SJCRH30 (cell line): ENCODE measurements around the gene TC2N. TPM values are rescaled to one million over a fixed set of nuclear protein-coding genes. Genes with fewer than 3 reads are reported as not detected.

Experiments
- DNase-seq, 2 experiments: peaks; one replicate each; pipeline ENCODE4 v3.0.0-alpha.2; 2015 to 2020
- H3K27ac ChIP-seq: fragments of 250-450 bp; sonication (Bioruptor Pico); 2 replicates; pipeline ENCODE4 v1.5.1; 2020; ENCODE audit warnings: mild to moderate bottlenecking, moderate library complexity
- H3K27me3 ChIP-seq: fragments of 250-450 bp; sonication (Bioruptor Pico); 2 replicates; pipeline ENCODE4 v1.5.1; 2020; ENCODE audit warnings: mild to moderate bottlenecking, moderate library complexity
- H3K36me3 ChIP-seq: fragments of 250-450 bp; sonication (Bioruptor Pico); 2 replicates; pipeline ENCODE4 v1.5.1; 2020; ENCODE audit warnings: mild to moderate bottlenecking, moderate library complexity
- H3K4me1 ChIP-seq: fragments of 250-450 bp; sonication (Bioruptor Pico); 2 replicates; pipeline ENCODE4 v1.5.1; 2020; ENCODE audit warnings: mild to moderate bottlenecking, moderate library complexity
- H3K4me3 ChIP-seq: fragments of 250-450 bp; sonication (Bioruptor Pico); 2 replicates; pipeline ENCODE4 v1.5.1; 2020; ENCODE audit warnings: mild to moderate bottlenecking, moderate library complexity
- H3K9me3 ChIP-seq: fragments of 250-450 bp; sonication (Bioruptor Pico); replicated peaks from 2 replicates; pipeline ENCODE4 v1.5.1; 2020; ENCODE audit warnings: mild to moderate bottlenecking, moderate library complexity
- total RNA-seq: library from RNA; depleted of rRNA; stranded (reverse); fragments of >200 nt; shearing (Covaris generic); gene quantifications from 2 replicates; pipeline ENCODE4 v1.2.3, GENCODE V29; 2014

The TC2N gene
- total RNA-seq, 1 experiment from 2014 or later: 0.26 TPM

- H3K27ac ChIP-seq: no peak overlapping the region
- no peaks in the 10 kb centered on the region for H3K4me1 ChIP-seq
- H3K36me3 ChIP-seq: no peaks in the 10 kb centered on the region
- no peaks in the 10 kb centered on the region for H3K27me3 ChIP-seq
- no peak for DNase-seq
- H3K9me3 ChIP-seq: no peaks in the 10 kb centered on the region
- no peak overlapping the region for H3K4me3 ChIP-seq
Observed at GRCh38 chr14:91843437-91843836, 23.9 kb downstream of the TC2N start.

- no peaks in the 10 kb centered on the region for H3K4me1 ChIP-seq
- H3K36me3 ChIP-seq: no peaks in the 10 kb centered on the region
- no peak for DNase-seq
- no peaks in the 10 kb centered on the region for H3K27me3 ChIP-seq
- no peaks in the 10 kb centered on the region for H3K9me3 ChIP-seq
- no peak overlapping the region for H3K4me3 ChIP-seq
- no peak overlapping the region for H3K27ac ChIP-seq
Observed at GRCh38 chr14:91841065-91841464, 26.3 kb downstream of the TC2N start.

GRCh38 chr14:91839749-91840148, 27.6 kb downstream of the TC2N start:
- H3K27ac ChIP-seq: no peak overlapping the region
- peaks cover 4% of the 10 kb centered on the region; the same call in 1 of the 2 replicates for H3K27me3 ChIP-seq
- H3K9me3 ChIP-seq: no peaks in the 10 kb centered on the region
- no peak for DNase-seq
- no peaks in the 10 kb centered on the region for H3K4me1 ChIP-seq
- no peaks in the 10 kb centered on the region for H3K36me3 ChIP-seq
- H3K4me3 ChIP-seq: no peak overlapping the region

GRCh38 chr14:91837076-91837475, 30.3 kb downstream of the TC2N start:
- Histone ChIP-seq H3K4me1 (no peaks in the 10 kb centered on the region), H3K4me3 (no peak overlapping the region), H3K27ac (no peak overlapping the region), H3K36me3 (no peaks in the 10 kb centered on the region), H3K9me3 (no peaks in the 10 kb centered on the region), H3K27me3 (peaks cover 9% of the 10 kb centered on the region; the same call in 1 of the 2 replicates)
- DNase-seq: no peak

GRCh38 chr14:91835920-91836843, 31.2 kb downstream of the TC2N start:
- Histone ChIP-seq H3K36me3 (no peaks in the 10 kb centered on the region), H3K4me3 (no peak overlapping the region), H3K27ac (no peak overlapping the region), H3K4me1 (no peaks in the 10 kb centered on the region), H3K9me3 (no peaks in the 10 kb centered on the region), H3K27me3 (peaks cover 9% of the 10 kb centered on the region; the same call in 1 of the 2 replicates)
- no peak for DNase-seq

- Histone ChIP-seq H3K4me3 (no peak overlapping the region), H3K9me3 (no peaks in the 10 kb centered on the region), H3K27ac (no peak overlapping the region), H3K36me3 (no peaks in the 10 kb centered on the region), H3K27me3 (peaks cover 9% of the 10 kb centered on the region; the same call in 1 of the 2 replicates), H3K4me1 (no peaks in the 10 kb centered on the region; the same call in none of the 2 replicates)
- no peak for DNase-seq
Observed at GRCh38 chr14:91835197-91835919, 32.0 kb downstream of the TC2N start.

- Histone ChIP-seq H3K4me1 (peaks cover 3% of the 10 kb centered on the region), H3K36me3 (no peaks in the 10 kb centered on the region), H3K9me3 (no peaks in the 10 kb centered on the region), H3K27me3 (peaks cover 9% of the 10 kb centered on the region; the same call in 1 of the 2 replicates), H3K27ac (no peak overlapping the region), H3K4me3 (no peak overlapping the region)
- no peak for DNase-seq
Observed at GRCh38 chr14:91834571-91834970, 32.8 kb downstream of the TC2N start.

GRCh38 chr14:91831337-91831736, 36.0 kb downstream of the TC2N start:
- Histone ChIP-seq H3K36me3 (no peaks in the 10 kb centered on the region), H3K4me1 (peaks cover 3% of the 10 kb centered on the region), H3K4me3 (no peak overlapping the region), H3K27ac (no peak overlapping the region), H3K9me3 (no peaks in the 10 kb centered on the region), H3K27me3 (peaks cover 9% of the 10 kb centered on the region; the same call in 1 of the 2 replicates)
- DNase-seq: no peak

- H3K36me3 ChIP-seq: no peaks in the 10 kb centered on the region
- no peak overlapping the region for H3K27ac ChIP-seq
- H3K27me3 ChIP-seq: peaks cover 9% of the 10 kb centered on the region; the same call in 1 of the 2 replicates
- peak in 1 of 2 experiments; percentile 14 for DNase-seq
- peaks cover 3% of the 10 kb centered on the region for H3K4me1 ChIP-seq
- H3K9me3 ChIP-seq: no peaks in the 10 kb centered on the region
- H3K4me3 ChIP-seq: no peak overlapping the region
Observed at GRCh38 chr14:91830777-91831176, 36.6 kb downstream of the TC2N start.

GRCh38 chr14:91829511-91829910, 37.8 kb downstream of the TC2N start:
- H3K4me1 ChIP-seq: peaks cover 3% of the 10 kb centered on the region
- no peak overlapping the region for H3K27ac ChIP-seq
- no peaks in the 10 kb centered on the region for H3K36me3 ChIP-seq
- no peaks in the 10 kb centered on the region for H3K9me3 ChIP-seq
- no peak overlapping the region for H3K4me3 ChIP-seq
- peaks cover 3% of the 10 kb centered on the region; the same call in 1 of the 2 replicates for H3K27me3 ChIP-seq
- DNase-seq: no peak

- no peak overlapping the region for H3K27ac ChIP-seq
- no peak for DNase-seq
- no peaks in the 10 kb centered on the region for H3K9me3 ChIP-seq
- H3K4me1 ChIP-seq: peaks cover 3% of the 10 kb centered on the region
- H3K36me3 ChIP-seq: no peaks in the 10 kb centered on the region
- no peak overlapping the region for H3K4me3 ChIP-seq
- no peaks in the 10 kb centered on the region; the same call in 1 of the 2 replicates for H3K27me3 ChIP-seq
Observed at GRCh38 chr14:91827746-91828145, 39.6 kb downstream of the TC2N start.

GRCh38 chr14:91817566-91818325, 49.6 kb downstream of the TC2N start:
- Histone ChIP-seq H3K27me3 (peaks cover 6% of the 10 kb centered on the region; the same call in 1 of the 2 replicates), H3K27ac (no peak overlapping the region), H3K36me3 (no peaks in the 10 kb centered on the region), H3K4me1 (no peaks in the 10 kb centered on the region), H3K4me3 (no peak overlapping the region), H3K9me3 (no peaks in the 10 kb centered on the region; the same call in 1 of the 2 replicates)
- no peak for DNase-seq

GRCh38 chr14:91814317-91814716, 53.0 kb downstream of the TC2N start:
- Histone ChIP-seq H3K4me1 (no peaks in the 10 kb centered on the region), H3K36me3 (no peaks in the 10 kb centered on the region), H3K27me3 (peaks cover 6% of the 10 kb centered on the region; the same call in 1 of the 2 replicates), H3K27ac (no peak overlapping the region), H3K9me3 (no peaks in the 10 kb centered on the region; the same call in 1 of the 2 replicates), H3K4me3 (no peak overlapping the region)
- no peak for DNase-seq

GRCh38 chr14:91810699-91811098, 56.6 kb downstream of the TC2N start:
- no peak for DNase-seq
- no peaks in the 10 kb centered on the region for H3K27me3 ChIP-seq
- H3K4me1 ChIP-seq: no peaks in the 10 kb centered on the region
- no peaks in the 10 kb centered on the region for H3K9me3 ChIP-seq
- no peak overlapping the region for H3K27ac ChIP-seq
- no peak overlapping the region for H3K4me3 ChIP-seq
- H3K36me3 ChIP-seq: no peaks in the 10 kb centered on the region
